GM12872 (cell line): Measurements from ENCODE around the gene ID3.

Experiments
- CTCF ChIP-seq: IDR thresholded peaks from 3 replicates; pipeline ENCODE4 v1.5.1; 2011; ENCODE audit warnings: low read depth, mild to moderate bottlenecking, low read length, moderate library complexity; ENCODE audit not compliant: insufficient read depth

The ID3 gene

DNA sequence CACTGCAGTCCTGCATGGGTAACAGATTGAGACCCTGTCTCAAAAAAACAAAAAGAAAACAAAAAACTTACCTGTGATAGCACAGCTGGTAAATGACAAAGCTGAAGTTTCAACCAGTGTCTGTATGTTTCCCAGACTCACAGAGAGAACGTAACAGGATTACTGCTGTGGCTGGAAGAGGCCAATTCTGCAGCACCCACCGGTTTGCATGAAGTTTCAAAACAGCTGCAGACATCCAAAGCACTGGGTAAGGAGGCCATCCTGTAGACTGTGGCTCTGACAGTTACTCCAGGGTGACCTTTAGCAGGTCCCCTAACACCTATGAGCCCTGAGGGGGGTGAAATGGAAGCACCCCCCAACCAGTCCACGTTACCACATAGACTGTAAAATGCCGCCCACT, 7.5 kb downstream of the ID3 start:
- TF ChIP-seq CTCF = no peak

DNA sequence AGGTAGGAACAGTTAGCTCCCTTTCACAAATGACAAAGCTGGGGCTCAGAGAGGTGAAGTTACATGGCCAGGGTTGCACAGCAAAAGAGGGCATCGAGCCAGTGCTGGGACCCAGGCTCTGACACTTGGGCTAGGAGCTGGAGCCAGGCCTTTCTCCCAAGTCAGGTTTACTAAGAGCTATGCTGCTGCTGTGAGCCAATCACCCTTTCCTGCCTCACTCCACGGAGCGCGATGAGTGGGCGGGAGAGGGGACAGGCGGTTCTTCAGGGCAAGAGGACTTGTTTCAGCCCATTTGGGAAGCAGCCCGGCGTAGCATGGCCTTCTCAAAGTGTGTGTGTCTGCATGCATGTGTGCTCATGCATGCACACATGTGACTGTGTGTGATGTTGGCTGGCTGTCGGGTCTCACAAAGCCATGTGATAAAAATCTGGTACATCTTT, 10.6 kb downstream of the ID3 start:
- TF ChIP-seq CTCF = no peak

GRCh38 chr1:23546897-23547584, 12.3 kb downstream of the ID3 start:
- no peak for TF ChIP-seq CTCF

GRCh38 chr1:23545851-23546250, 13.4 kb downstream of the ID3 start:
- no peak for TF ChIP-seq CTCF

DNA sequence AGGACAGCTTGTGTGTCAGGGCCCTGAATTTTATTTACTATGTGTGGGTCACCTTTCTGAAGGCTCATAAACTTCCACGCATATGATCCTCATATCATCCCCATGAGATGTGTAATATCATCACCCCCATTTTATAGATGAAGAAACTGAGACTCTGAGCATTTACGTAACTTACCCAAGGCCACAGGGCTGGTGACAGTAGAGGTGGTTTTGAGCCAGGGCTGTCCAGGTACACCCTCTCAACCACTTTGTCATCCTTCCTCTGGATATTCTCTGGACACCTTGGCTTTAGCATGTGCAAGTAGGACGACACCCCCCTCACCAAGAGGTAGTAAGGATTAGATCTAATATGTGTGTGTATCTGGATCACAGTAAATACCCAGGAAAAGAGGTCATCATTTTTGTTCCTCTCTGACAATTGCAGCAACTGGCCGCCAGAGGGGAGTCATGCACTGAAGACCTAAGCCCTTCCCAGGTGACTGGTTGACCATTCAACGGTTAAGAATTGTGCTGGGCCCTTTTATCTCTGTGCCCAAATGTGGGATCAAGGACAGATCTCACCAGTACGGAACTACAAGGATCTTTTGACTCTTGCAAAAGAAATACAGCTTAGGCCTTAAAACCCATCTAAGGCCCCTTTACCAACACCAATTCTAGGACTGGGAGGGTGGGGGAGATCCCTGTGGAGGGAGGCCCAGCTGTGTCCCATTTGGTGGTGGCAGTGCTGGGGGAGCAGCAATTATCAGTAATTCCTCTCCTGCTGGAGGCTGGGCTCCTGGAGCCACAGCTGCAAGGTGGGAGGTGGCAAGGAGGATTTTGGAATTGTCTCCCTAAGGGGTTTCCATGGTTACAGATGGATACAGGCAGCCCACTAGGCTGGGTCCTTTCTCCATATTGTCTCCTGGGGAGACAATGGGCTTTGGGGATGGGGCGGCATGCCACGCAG, 14.6 kb downstream of the ID3 start:
- peak; percentile 84 for TF ChIP-seq CTCF

DNA sequence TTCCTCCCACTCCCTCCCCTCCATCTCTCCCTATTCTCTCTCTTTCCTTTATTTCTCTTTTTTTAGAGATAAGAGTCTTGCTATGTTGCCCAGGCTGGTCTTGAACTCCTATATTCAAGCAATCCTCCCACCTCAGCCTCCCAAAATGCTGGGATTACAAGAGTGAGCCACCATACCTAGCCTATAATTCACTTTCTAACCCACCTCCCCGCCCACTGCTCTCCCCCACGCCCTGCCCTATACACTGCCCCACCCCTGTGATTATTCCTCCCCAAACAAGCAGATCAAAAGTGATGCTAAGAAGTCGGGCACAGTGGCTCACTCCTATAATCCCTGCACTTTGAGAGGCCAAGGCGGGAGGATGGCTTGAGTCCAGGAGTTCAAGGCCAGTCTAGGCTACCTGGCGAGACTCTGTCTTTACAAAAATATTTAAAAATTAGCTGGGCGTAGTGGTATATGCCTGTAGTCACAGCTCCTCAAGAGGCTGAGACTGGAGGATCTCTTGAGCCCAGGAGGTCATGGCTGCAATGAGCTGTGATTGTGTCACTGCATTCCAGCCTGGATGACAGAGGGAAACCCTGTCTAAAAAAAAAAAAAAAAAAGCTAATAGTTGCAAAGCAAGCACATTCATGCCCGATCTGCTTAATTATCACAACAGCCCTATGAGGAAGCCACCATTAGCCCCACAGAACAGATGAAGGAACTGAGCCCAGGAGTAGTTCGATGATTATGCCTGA, 15.4 kb downstream of the ID3 start:
- TF ChIP-seq CTCF = no peak

- TF ChIP-seq CTCF = peak; percentile 97
These were observed 19.5 kb downstream of the ID3 start for GRCh38 chr1:23539698-23540266.
